ENCODE results near the gene TNFRSF18.

TNFRSF18 gene

GRCh38 chr1:1161078-1161682 is 45.2 kb downstream of the TNFRSF18 start:
- DNase-seq, result no peak

GRCh38 chr1:1160281-1160930 is 46.0 kb downstream of the TNFRSF18 start:
- DNase-seq, result no peak

GRCh38 chr1:1157914-1158710 is 48.3 kb downstream of the TNFRSF18 start:
- DNase-seq, result peak; percentile 22

GRCh38 chr1:1157426-1157913 is 48.9 kb downstream of the TNFRSF18 start:
- peak; percentile 86 for DNase-seq

GRCh38 chr1:1157033-1157365 is 49.4 kb downstream of the TNFRSF18 start:
- DNase-seq, result no peak

- peak; percentile 20 for DNase-seq
Measured at GRCh38 chr1:1156140-1157032, 50.0 kb downstream of the TNFRSF18 start.

- no peak for DNase-seq
Measured at GRCh38 chr1:1155258-1155657, 51.1 kb downstream of the TNFRSF18 start.

- no peak for DNase-seq
Measured at GRCh38 chr1:1153874-1154273, 52.5 kb downstream of the TNFRSF18 start.
